K562 (cell line): ENCODE measurements around the gene ZMYND8.

Source experiments
- AFF4 ChIP-seq: sonication (generic); formaldehyde crosslinking; IDR thresholded peaks from 2 replicates; pipeline ENCODE4 v1.8.0; 2023; ENCODE audit warnings: mild to moderate bottlenecking, missing genetic modification reagents
- ATF3 ChIP-seq, 2 experiments: fragments of 450-650 bp in 1 of 2; sonication (generic) in 1 of 2; formaldehyde crosslinking in 1 of 2; IDR thresholded peaks in 1 of 2; conservative IDR thresholded peaks in 1 of 2; 2 replicates each; pipeline versions ENCODE4 v1.6.1 to v1.8.1; 2016 to 2023; ENCODE audit warnings: mild to moderate bottlenecking in 2 of 2, moderate library complexity in 2 of 2, inconsistent platforms in 1 of 2, missing genetic modification reagents in 1 of 2
- CTCF ChIP-seq, 3 experiments: IDR thresholded peaks in 2 of 3; conservative IDR thresholded peaks in 1 of 3; 2 replicates each; pipeline ENCODE4 v1.5.1; 2011 to 2012; ENCODE audit warnings: low read length in 3 of 3, mild to moderate bottlenecking in 3 of 3, control low read depth in 2 of 3, improper control_type of control experiment in 1 of 3, inconsistent platforms in 1 of 3, low read depth in 1 of 3, mixed read lengths in 1 of 3, moderate library complexity in 1 of 3; ENCODE audit not compliant: insufficient read depth in 2 of 3
- EHMT2 ChIP-seq: fragments of 450-650 bp; IDR thresholded peaks from 2 replicates; pipeline ENCODE4 v1.6.1; 2018; ENCODE audit warnings: antibody characterized with exemption
- HMGN3 ChIP-seq: IDR thresholded peaks from 2 replicates; pipeline ENCODE4 v1.6.1; 2011; ENCODE audit warnings: borderline replicate concordance, low read depth, mild to moderate bottlenecking, mixed read lengths, low read length; ENCODE audit not compliant: insufficient read length; ENCODE audit errors: extremely low read depth
- MAZ ChIP-seq, 2 experiments: fragments of 450-650 bp in 1 of 2; sonication (generic) in 1 of 2; formaldehyde crosslinking; IDR thresholded peaks in 1 of 2; conservative IDR thresholded peaks in 1 of 2; 2 replicates each; pipeline versions ENCODE4 v1.4.0 to v1.5.0; 2020; ENCODE audit warnings: mild to moderate bottlenecking in 1 of 2, missing genetic modification reagents in 1 of 2
- MEF2A ChIP-seq: IDR thresholded peaks from 2 replicates; pipeline ENCODE4 v1.6.1; 2011; ENCODE audit warnings: low read depth, mild to moderate bottlenecking, low read length, moderate library complexity; ENCODE audit not compliant: control insufficient read depth
- NRF1 ChIP-seq, 2 experiments: fragments of 450-650 bp; IDR thresholded peaks in 1 of 2; conservative IDR thresholded peaks in 1 of 2; 2 replicates each; pipeline ENCODE4 v1.6.1; 2014; ENCODE audit warnings: mild to moderate bottlenecking in 2 of 2
- PCBP1 ChIP-seq: fragments of 200-400 bp; formaldehyde crosslinking; IDR thresholded peaks from 2 replicates; pipeline ENCODE4 v1.6.1; 2018; ENCODE audit warnings: mild to moderate bottlenecking, low read depth, low read length; ENCODE audit not compliant: poor library complexity, severe bottlenecking
- POLR2A ChIP-seq: fragments of 450-650 bp; conservative IDR thresholded peaks from 2 replicates; pipeline ENCODE4 v1.6.1; 2016
- RHOXF2B ChIP-seq: fragments of 250-450 bp; sonication (Bioruptor Pico); conservative IDR thresholded peaks from 2 replicates; pipeline ENCODE4 v1.5.1; 2021
- SIRT6 ChIP-seq: IDR thresholded peaks from one replicate; pipeline ENCODE4 v1.6.1; 2012; ENCODE audit warnings: low read depth, mild to moderate bottlenecking, control low read depth, inconsistent platforms, low read length, moderate library complexity
- ZNF274 ChIP-seq: IDR thresholded peaks from 2 replicates; pipeline ENCODE4 v1.6.1; 2011; ENCODE audit warnings: low read depth, mild to moderate bottlenecking, low read length, moderate library complexity, borderline replicate concordance

GRCh38 chr20:47365023-47365764 lies 8.7 kb upstream of the ZMYND8 start:
- TF ChIP-seq ATF3 (IDR thresholded peaks at IDR 0.05) (no peak), ATF3 (CRISPR knock-in tag; conservative IDR thresholded peaks at IDR 0.05) (no peak), PCBP1 (no peak), RHOXF2B (CRISPR knock-in tag) (no peak), POLR2A (peak; percentile 79), AFF4 (CRISPR knock-in tag) (peak; percentile 76; the same call in 1 of the 2 replicates), CTCF (IDR thresholded peaks at IDR 0.05 in 2 of 3, conservative IDR thresholded peaks at IDR 0.05 in 1 of 3; ENCODE audit: insufficient read depth in 2 of 3, low read depth in 1 of 3, low read length in 3 of 3) (no peak), ZNF274 (no peak), EHMT2 (peak; percentile 46; the same call in 1 of the 2 replicates), MAZ (CRISPR knock-in tag; conservative IDR thresholded peaks at IDR 0.05 in 1 of 2, IDR thresholded peaks at IDR 0.05 in 1 of 2) (peak in 1 of 2 experiments; percentile 46; a peak in 1 of 4 replicates), NRF1 (conservative IDR thresholded peaks at IDR 0.05 in 1 of 2, IDR thresholded peaks at IDR 0.05 in 1 of 2) (peak in 1 of 2 experiments; percentile 40; a peak in 2 of 4 replicates), MEF2A (no peak), SIRT6 (no peak), HMGN3 (peak; percentile 25)
